Body of pancreas (tissue), 4 donors: ENCODE results near the gene KLHL17.

Experiments used
- POLR2A ChIP-seq, 3 donors: fragments of 450-650 bp; IDR thresholded peaks; one replicate each; pipeline ENCODE4 v1.6.1; 2016; ENCODE audit warnings: antibody characterized with exemption in 3 of 3, mild to moderate bottlenecking in 2 of 3
- TF ChIP-seq, protein P1 (sequence below), 7 experiments: fragments of 450-650 bp in 4 of 7; fragments of 200-600 bp in 3 of 7; sonication (generic) in 3 of 7; IDR thresholded peaks; one replicate each; pipeline ENCODE4 v1.5.1; 2016 to 2019; ENCODE audit warnings: antibody characterized with exemption in 7 of 7

DNA sequence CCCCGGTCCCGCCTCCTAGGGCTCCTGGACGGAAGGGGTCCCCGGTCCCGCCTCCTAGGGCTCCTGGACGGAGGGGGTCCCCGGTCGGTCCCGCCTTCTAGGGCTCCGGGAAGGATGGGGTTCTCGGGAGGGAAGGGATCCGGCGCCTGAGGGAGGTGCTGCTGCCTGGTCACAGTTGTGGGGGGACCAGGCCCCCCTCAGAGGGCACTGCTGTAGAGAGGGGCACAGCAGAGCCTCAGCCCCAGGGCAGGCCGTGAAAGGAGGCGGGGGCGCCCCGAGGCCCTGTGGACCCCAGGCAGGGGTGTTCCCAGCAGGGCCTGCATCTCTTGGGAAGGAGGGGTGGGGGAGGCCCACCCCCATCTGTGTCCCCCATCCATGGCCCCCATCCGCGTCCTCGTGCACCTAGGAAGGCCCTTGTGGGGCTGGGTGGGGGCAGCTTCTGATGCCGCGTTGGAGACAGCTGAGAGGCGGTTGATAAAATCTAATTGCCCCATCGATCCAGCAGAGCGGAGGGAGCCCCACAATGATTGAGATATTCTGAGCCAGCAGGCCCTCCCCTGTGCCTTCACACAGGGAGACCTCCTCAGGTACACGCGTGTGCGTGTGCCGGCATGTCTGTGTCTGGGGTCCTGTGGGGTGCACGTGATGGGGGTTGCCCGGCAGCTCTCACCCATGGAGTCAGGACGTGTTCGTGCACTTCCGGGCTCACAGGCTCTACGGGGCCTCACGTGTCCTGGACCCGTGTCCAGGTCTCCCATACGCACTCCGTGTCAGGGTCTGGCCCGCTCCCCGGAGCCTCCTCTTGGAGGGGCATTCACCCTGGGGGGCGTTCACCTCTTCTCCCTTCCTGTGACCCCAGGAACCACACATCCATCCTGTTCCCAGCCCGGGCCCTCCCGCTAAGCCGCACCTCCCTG, 23.8 kb upstream of the KLHL17 start:
- TF ChIP-seq POLR2A (IDR thresholded peaks at IDR 0.05) = no peak
- TF ChIP-seq, protein P1, sequence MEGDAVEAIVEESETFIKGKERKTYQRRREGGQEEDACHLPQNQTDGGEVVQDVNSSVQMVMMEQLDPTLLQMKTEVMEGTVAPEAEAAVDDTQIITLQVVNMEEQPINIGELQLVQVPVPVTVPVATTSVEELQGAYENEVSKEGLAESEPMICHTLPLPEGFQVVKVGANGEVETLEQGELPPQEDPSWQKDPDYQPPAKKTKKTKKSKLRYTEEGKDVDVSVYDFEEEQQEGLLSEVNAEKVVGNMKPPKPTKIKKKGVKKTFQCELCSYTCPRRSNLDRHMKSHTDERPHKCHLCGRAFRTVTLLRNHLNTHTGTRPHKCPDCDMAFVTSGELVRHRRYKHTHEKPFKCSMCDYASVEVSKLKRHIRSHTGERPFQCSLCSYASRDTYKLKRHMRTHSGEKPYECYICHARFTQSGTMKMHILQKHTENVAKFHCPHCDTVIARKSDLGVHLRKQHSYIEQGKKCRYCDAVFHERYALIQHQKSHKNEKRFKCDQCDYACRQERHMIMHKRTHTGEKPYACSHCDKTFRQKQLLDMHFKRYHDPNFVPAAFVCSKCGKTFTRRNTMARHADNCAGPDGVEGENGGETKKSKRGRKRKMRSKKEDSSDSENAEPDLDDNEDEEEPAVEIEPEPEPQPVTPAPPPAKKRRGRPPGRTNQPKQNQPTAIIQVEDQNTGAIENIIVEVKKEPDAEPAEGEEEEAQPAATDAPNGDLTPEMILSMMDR (IDR thresholded peaks at IDR 0.05) = no peak
